GM21619 (cell line): Measurements from ENCODE around the gene UGT1A10.

Source experiments
- ATAC-seq: cut with Tn5 transposase; IDR thresholded peaks from one replicate; pipeline ENCODE4 v1.9.1; 2021; ENCODE audit not compliant: unreplicated experiment

The UGT1A10 gene

GRCh38 chr2:233819884-233820773, 183.9 kb downstream of the UGT1A10 start:
- ATAC-seq: no peak

GRCh38 chr2:233820774-233821105, 184.5 kb downstream of the UGT1A10 start:
- no peak for ATAC-seq

- no peak for ATAC-seq
Observed at GRCh38 chr2:233821196-233821595, 184.9 kb downstream of the UGT1A10 start.

GRCh38 chr2:233821709-233822100, 185.5 kb downstream of the UGT1A10 start:
- no peak for ATAC-seq

GRCh38 chr2:233822101-233822771, 186.0 kb downstream of the UGT1A10 start:
- ATAC-seq: no peak
